Suprapubic skin (tissue), 4 donors: ENCODE measurements around the gene NOS3.

Experiments used
- POLR2A ChIP-seq, 2 donors: fragments of 450-650 bp; IDR thresholded peaks; one replicate each; pipeline ENCODE4 v1.6.1; 2017; ENCODE audit warnings: antibody characterized with exemption in 2 of 2, mild to moderate bottlenecking in 2 of 2, moderate library complexity in 2 of 2
- POLR2AphosphoS5 ChIP-seq, 3 donors: sonication (generic); formaldehyde crosslinking; IDR thresholded peaks; one replicate each; pipeline ENCODE4 v1.6.1; 2017; ENCODE audit warnings: antibody characterized with exemption in 3 of 3
- TF ChIP-seq, protein P1 (sequence below), 2 donors: fragments of 200-600 bp in 1 of 2; fragments of 450-650 bp in 1 of 2; sonication (generic) in 1 of 2; IDR thresholded peaks; one replicate each; pipeline ENCODE4 v1.5.1; 2016 to 2019; ENCODE audit warnings: antibody characterized with exemption in 2 of 2, mild to moderate bottlenecking in 1 of 2, moderate library complexity in 1 of 2

DNA sequence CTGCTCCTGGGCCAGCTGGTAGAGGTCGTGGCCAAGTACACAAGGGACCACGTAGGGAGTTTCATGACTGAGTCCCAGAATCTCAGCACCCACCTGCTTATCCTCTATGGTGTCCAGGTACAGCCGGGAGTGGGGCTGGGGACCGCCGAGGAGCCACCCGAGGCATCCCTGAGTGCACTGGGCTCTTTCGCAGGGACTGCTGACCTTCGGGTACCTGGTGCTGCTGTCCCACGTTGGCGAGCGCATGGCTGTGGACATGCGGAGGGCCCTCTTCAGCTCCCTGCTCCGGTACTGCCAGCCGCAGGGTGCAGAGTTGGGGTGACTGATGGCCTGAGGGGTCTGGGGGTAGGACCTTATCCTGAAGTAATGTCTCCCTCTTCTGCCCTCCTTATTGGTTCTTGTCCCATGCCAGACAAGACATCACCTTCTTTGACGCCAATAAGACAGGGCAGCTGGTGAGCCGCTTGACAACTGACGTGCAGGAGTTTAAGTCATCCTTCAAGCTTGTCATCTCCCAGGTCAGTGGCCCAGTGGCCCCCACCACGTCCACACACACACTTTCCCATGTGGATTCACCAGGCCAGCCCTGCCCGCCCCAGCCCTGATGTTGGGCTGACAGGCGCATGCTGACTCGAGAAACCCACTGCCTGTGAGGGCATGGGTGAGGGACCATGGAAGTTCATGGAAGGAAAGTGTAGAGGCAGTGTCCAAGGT, 43.7 kb downstream of the NOS3 start:
- TF ChIP-seq POLR2A (IDR thresholded peaks at IDR 0.05), result no peak
- TF ChIP-seq, protein P1, sequence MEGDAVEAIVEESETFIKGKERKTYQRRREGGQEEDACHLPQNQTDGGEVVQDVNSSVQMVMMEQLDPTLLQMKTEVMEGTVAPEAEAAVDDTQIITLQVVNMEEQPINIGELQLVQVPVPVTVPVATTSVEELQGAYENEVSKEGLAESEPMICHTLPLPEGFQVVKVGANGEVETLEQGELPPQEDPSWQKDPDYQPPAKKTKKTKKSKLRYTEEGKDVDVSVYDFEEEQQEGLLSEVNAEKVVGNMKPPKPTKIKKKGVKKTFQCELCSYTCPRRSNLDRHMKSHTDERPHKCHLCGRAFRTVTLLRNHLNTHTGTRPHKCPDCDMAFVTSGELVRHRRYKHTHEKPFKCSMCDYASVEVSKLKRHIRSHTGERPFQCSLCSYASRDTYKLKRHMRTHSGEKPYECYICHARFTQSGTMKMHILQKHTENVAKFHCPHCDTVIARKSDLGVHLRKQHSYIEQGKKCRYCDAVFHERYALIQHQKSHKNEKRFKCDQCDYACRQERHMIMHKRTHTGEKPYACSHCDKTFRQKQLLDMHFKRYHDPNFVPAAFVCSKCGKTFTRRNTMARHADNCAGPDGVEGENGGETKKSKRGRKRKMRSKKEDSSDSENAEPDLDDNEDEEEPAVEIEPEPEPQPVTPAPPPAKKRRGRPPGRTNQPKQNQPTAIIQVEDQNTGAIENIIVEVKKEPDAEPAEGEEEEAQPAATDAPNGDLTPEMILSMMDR (IDR thresholded peaks at IDR 0.05), result no peak
- TF ChIP-seq POLR2AphosphoS5 (IDR thresholded peaks at IDR 0.05), result no peak
